ENCODE results near the gene GEMIN2. TPM values are rescaled to one million over a fixed set of nuclear protein-coding genes. Genes with fewer than 3 reads are reported as not detected.
"Not testable (repeated sequence)": the region's sequence is repeated elsewhere in the genome, so short reads cannot be mapped to it uniquely, and the experiment has no call there.

The GEMIN2 gene, protein sequence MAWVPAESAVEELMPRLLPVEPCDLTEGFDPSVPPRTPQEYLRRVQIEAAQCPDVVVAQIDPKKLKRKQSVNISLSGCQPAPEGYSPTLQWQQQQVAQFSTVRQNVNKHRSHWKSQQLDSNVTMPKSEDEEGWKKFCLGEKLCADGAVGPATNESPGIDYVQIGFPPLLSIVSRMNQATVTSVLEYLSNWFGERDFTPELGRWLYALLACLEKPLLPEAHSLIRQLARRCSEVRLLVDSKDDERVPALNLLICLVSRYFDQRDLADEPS
- 10 to 100 TPM; 17.2 to 18.8 TPM for total RNA-seq

DNA sequence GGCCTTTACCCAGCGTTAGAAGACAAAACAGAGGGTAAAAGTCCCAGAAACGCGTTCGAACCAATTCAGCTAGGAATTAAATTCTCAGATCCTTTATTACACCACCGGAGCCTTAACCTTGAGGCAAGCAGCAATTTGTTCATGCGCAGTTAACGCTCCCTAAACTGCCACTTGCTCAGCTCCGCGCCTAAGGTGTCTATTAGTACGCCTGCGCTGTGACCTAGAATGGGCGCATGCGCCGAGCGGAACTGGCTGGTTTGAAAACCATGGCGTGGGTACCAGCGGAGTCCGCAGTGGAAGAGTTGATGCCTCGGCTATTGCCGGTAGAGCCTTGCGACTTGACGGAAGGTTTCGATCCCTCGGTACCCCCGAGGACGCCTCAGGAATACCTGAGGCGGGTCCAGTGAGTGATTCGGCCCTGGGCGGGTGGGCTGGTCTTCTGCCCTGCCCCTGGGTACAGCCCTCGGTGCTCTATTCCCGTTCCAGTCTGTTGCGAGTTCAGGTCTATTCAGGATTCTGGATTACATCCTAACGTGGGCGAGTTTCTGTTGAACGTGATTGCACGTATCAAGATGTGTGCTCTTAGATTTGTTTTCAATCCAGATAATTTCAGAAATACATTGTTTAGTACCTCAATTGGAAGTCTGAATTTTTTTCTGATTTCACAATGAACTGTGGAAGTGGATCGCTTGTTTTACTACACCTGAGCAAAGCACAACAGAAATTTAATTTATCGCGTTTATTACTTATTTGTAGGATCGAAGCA is at the start of gene GEMIN2:
Gene GEMIN2 (plus strand): TSS at position 251 of the 766 bp plus-strand sequence. CDS start 16 bp downstream, at position 267.
- peak; percentile 97 for DNase-seq
- H3K36me3 Mint-ChIP-seq: peaks cover 13% of the 10 kb centered on the region
- CTCF ChIA-PET: interaction anchor here (0.8 to 1.5 kb wide), 4 partner anchors 11 to 89 kb away, joined by 3 to 12 read pairs (median 4); partner anchors contain the start of genes SEC23A and TRAPPC6B
- H3K27ac Mint-ChIP-seq: peak within 1 kb of the TSS; percentile 93
- POLR2A ChIA-PET: interaction anchor here (0.5 to 3.2 kb wide), 9 partner anchors 10 to 318 kb away, joined by 3 to 38 read pairs (median 7); partner anchors contain the start of genes FBXO33, PNN, SEC23A and TRAPPC6B
- intact Hi-C loops (cut with micrococcal nuclease): loop anchor here (1.0 to 2.0 kb wide), 6 partner anchors 11 to 153 kb away; partner anchors contain the start of genes PNN, SEC23A and TRAPPC6B
- no peaks in the 10 kb centered on the region for H3K27me3 Mint-ChIP-seq
- peaks cover 18% of the 10 kb centered on the region for H3K4me1 Mint-ChIP-seq (ENCODE audit: low read depth)
- H3K9me3 Mint-ChIP-seq: no peaks in the 10 kb centered on the region
- H3K4me3 Mint-ChIP-seq: peak within 1 kb of the TSS; percentile 97

- H3K4me1 Mint-ChIP-seq (ENCODE audit: low read depth); H3K27ac Mint-ChIP-seq; POLR2A ChIA-PET; H3K27me3 Mint-ChIP-seq; intact Hi-C loops (cut with micrococcal nuclease); DNase-seq; H3K4me3 Mint-ChIP-seq; CTCF ChIA-PET; H3K9me3 Mint-ChIP-seq: not testable (repeated sequence)
- peaks cover 26% of the 10 kb centered on the region for H3K36me3 Mint-ChIP-seq
Measured at GRCh38 chr14:39069169-39069805, 44.8 kb upstream of the GEMIN2 start.

GRCh38 chr14:39069923-39070322 is 44.2 kb upstream of the GEMIN2 start:
- Mint-ChIP-seq H3K9me3 (no peaks in the 10 kb centered on the region), H3K4me3 (no peak overlapping the region), H3K27me3 (no peaks in the 10 kb centered on the region), H3K4me1 (ENCODE audit: low read depth) (no peaks in the 10 kb centered on the region), H3K36me3 (peaks cover 23% of the 10 kb centered on the region), H3K27ac (no peak overlapping the region)
- ChIA-PET CTCF (no interaction called here), POLR2A (interaction anchor here (0.5 kb wide), 1 partner anchor 46 kb away, joined by 3 read pairs; no protein-coding TSS in a partner anchor)
- intact Hi-C loops (cut with micrococcal nuclease): no loop called here
- no peak for DNase-seq

DNA sequence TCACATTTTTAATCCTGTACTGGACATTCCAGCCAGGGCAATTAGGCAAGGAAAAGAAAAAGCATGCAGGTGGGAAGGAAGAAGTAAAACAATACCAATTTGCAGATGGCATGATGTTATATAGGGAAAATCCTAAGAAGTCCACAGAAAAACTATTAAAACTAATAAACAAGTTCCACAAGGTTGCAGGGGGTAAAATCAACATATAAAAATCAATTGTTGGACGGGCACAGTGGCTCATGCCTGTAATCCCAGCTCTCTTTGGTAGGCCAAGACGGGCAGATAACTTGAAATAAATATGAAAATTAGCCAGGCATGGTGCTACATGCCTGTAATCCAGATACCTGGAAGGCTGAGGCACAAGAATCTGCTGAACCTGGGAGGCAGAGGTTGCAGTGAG is 43.0 kb upstream of the GEMIN2 start:
- no peaks in the 10 kb centered on the region for H3K9me3 Mint-ChIP-seq
- POLR2A ChIA-PET: no interaction called here
- CTCF ChIA-PET: interaction anchor here (0.6 kb wide), 1 partner anchor 20 kb away, joined by 3 read pairs; no protein-coding TSS in a partner anchor
- H3K4me1 Mint-ChIP-seq (ENCODE audit: low read depth): peaks cover 2% of the 10 kb centered on the region
- no peak overlapping the region for H3K27ac Mint-ChIP-seq
- no peak overlapping the region for H3K4me3 Mint-ChIP-seq
- H3K27me3 Mint-ChIP-seq: no peaks in the 10 kb centered on the region
- intact Hi-C loops (cut with micrococcal nuclease): no loop called here
- no peak for DNase-seq
- peaks cover 25% of the 10 kb centered on the region for H3K36me3 Mint-ChIP-seq

GRCh38 chr14:39080886-39081285 is 33.2 kb upstream of the GEMIN2 start:
- H3K9me3 Mint-ChIP-seq: no peaks in the 10 kb centered on the region
- peaks cover 4% of the 10 kb centered on the region for H3K4me1 Mint-ChIP-seq (ENCODE audit: low read depth)
- DNase-seq: no peak
- H3K27ac Mint-ChIP-seq: no peak overlapping the region
- ChIA-PET CTCF (no interaction called here), POLR2A (interaction anchor here (1.8 kb wide), 1 partner anchor 22 kb away, joined by 5 read pairs; the partner anchor contains the start of gene SEC23A)
- intact Hi-C loops (cut with micrococcal nuclease): no loop called here
- peaks cover 37% of the 10 kb centered on the region for H3K36me3 Mint-ChIP-seq
- no peaks in the 10 kb centered on the region for H3K27me3 Mint-ChIP-seq
- no peak overlapping the region for H3K4me3 Mint-ChIP-seq

GRCh38 chr14:39083127-39083526 is 31.0 kb upstream of the GEMIN2 start:
- intact Hi-C loops (cut with micrococcal nuclease): no loop called here
- peak overlapping the region; percentile 44 for H3K27ac Mint-ChIP-seq
- H3K4me1 Mint-ChIP-seq (ENCODE audit: low read depth): peaks cover 11% of the 10 kb centered on the region
- H3K9me3 Mint-ChIP-seq: no peaks in the 10 kb centered on the region
- no peak overlapping the region for H3K4me3 Mint-ChIP-seq
- ChIA-PET CTCF (no interaction called here), POLR2A (no interaction called here)
- no peak for DNase-seq
- H3K36me3 Mint-ChIP-seq: peaks cover 44% of the 10 kb centered on the region
- H3K27me3 Mint-ChIP-seq: no peaks in the 10 kb centered on the region

DNA sequence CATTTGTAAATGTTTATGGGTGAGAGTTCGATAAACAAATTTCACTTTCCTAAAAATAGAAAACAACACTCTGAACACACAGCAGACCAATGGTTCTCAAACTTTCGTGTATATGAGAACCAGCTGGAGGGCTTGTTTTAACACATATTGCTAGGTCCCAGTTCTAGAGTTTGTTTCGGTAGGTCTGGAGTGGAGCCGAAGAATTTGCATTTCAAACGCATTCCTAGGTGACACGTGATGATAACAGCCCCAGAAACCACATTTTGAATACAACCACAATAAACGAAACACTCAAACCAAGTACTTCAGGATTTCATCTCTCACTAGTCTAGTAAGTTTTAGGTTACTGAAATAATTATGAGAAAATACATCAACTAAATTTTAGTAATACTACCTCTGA is 28.2 kb upstream of the GEMIN2 start:
- Mint-ChIP-seq H3K27me3 (no peaks in the 10 kb centered on the region), H3K27ac (no peak overlapping the region), H3K4me3 (no peak overlapping the region), H3K4me1 (ENCODE audit: low read depth) (peaks cover 14% of the 10 kb centered on the region), H3K9me3 (no peaks in the 10 kb centered on the region), H3K36me3 (peaks cover 47% of the 10 kb centered on the region)
- DNase-seq: no peak
- CTCF ChIA-PET: interaction anchor here (0.9 to 1.1 kb wide), 2 partner anchors 11 to 42 kb away, joined by 3 read pairs; no protein-coding TSS in a partner anchor
- POLR2A ChIA-PET: no interaction called here
- intact Hi-C loops (cut with micrococcal nuclease): no loop called here

DNA sequence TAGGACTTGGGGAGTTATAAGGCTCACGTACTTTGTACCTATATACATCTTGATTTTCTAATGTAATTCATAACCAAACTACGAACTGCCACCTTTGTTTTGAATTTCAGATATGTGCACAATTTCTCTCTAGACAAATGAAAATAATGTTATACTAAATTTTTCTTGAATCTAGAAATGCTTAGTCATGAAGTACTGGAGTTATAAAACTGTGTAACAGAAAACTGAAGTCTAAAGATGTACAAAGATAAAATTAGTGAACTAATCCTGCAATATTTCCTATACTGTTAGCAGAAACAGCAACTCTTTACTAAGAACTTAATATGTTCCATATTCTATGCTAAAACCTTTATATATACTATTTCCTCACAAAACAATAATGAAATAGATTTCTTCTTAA is 26.6 kb upstream of the GEMIN2 start:
- Mint-ChIP-seq H3K4me3 (no peak overlapping the region), H3K4me1 (ENCODE audit: low read depth) (peaks cover 23% of the 10 kb centered on the region), H3K36me3 (peaks cover 51% of the 10 kb centered on the region), H3K27ac (no peak overlapping the region), H3K27me3 (no peaks in the 10 kb centered on the region), H3K9me3 (no peaks in the 10 kb centered on the region)
- ChIA-PET POLR2A (no interaction called here), CTCF (no interaction called here)
- no peak for DNase-seq
- intact Hi-C loops (cut with micrococcal nuclease): no loop called here

DNA sequence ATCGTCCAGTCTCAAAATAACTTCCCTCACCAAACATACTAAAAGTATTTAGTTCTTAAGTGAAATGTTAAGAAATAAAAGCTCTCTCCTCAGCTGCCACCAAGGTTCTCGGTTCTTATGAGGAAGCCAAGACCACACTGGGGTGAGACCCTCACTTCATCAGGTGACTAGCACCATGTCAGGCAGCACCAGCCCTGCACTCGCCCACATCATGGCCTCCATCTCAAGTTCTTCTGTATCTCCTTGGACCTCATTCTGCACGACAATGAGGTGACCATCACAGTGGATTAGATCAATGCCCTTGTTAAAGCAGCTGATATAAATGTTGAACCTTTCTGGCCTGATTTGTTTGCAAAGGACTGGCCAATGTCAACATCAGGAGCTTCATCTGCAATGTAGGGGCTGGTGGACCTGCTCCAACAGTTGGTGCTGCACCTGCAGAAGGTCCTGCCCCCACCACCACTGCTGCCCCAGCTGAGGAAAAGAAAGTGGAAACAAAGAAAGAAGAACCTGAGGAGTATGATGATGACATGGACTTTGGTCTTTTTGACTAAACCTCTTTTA is 23.5 kb upstream of the GEMIN2 start:
- H3K27me3 Mint-ChIP-seq: no peaks in the 10 kb centered on the region
- CTCF ChIA-PET: interaction anchor here (0.6 to 1.6 kb wide), 3 partner anchors 9 to 20 kb away, joined by 3 to 4 read pairs (median 3); no protein-coding TSS in a partner anchor
- POLR2A ChIA-PET: no interaction called here
- intact Hi-C loops (cut with micrococcal nuclease): no loop called here
- H3K4me3 Mint-ChIP-seq: no peak overlapping the region
- peaks cover 32% of the 10 kb centered on the region for H3K4me1 Mint-ChIP-seq (ENCODE audit: low read depth)
- DNase-seq: no peak
- H3K27ac Mint-ChIP-seq: no peak overlapping the region
- H3K9me3 Mint-ChIP-seq: no peaks in the 10 kb centered on the region
- H3K36me3 Mint-ChIP-seq: peaks cover 45% of the 10 kb centered on the region

- no peak overlapping the region for H3K4me3 Mint-ChIP-seq
- H3K27ac Mint-ChIP-seq: peak overlapping the region; percentile 38
- no peak for DNase-seq
- peaks cover 38% of the 10 kb centered on the region for H3K36me3 Mint-ChIP-seq
- ChIA-PET POLR2A (no interaction called here), CTCF (no interaction called here)
- intact Hi-C loops (cut with micrococcal nuclease): no loop called here
- no peaks in the 10 kb centered on the region for H3K9me3 Mint-ChIP-seq
- peaks cover 28% of the 10 kb centered on the region for H3K4me1 Mint-ChIP-seq (ENCODE audit: low read depth)
- no peaks in the 10 kb centered on the region for H3K27me3 Mint-ChIP-seq
Measured at GRCh38 chr14:39091716-39092115, 22.4 kb upstream of the GEMIN2 start.

GRCh38 chr14:39094515-39094914 is 19.6 kb upstream of the GEMIN2 start:
- peaks cover 28% of the 10 kb centered on the region for H3K36me3 Mint-ChIP-seq
- H3K27me3 Mint-ChIP-seq: no peaks in the 10 kb centered on the region
- intact Hi-C loops (cut with micrococcal nuclease): no loop called here
- no peaks in the 10 kb centered on the region for H3K9me3 Mint-ChIP-seq
- POLR2A ChIA-PET: interaction anchor here (1.1 kb wide), 1 partner anchor 81 kb away, joined by 3 read pairs; the partner anchor contains the start of gene PNN
- CTCF ChIA-PET: interaction anchor here (1.4 kb wide), 1 partner anchor 10 kb away, joined by 5 read pairs; no protein-coding TSS in a partner anchor
- no peak for DNase-seq
- H3K4me3 Mint-ChIP-seq: no peak overlapping the region
- peaks cover 35% of the 10 kb centered on the region for H3K4me1 Mint-ChIP-seq (ENCODE audit: low read depth)
- H3K27ac Mint-ChIP-seq: peak overlapping the region; percentile 83
